ENCODE data around the gene RNF32.

Gene RNF32
- 0.49 to 1.7 (median 1.0) reads per million in 4 experiments for total RNA-seq

GRCh38 chr7:156640257-156640948 is at the start of gene RNF32:
RNF32 (plus strand) TSS chr7:156640774; CDS start chr7:156643878, 3,104 bp downstream.
- peak; percentile 95 for DNase-seq

- no peak for DNase-seq
These were observed 48.3 kb upstream of the RNF32 start for GRCh38 chr7:156592155-156592884.

- no peak for DNase-seq
These were observed 46.1 kb upstream of the RNF32 start for GRCh38 chr7:156594283-156595080.

- no peak for DNase-seq
These were observed 40.1 kb upstream of the RNF32 start for GRCh38 chr7:156600496-156600895.

- DNase-seq, result no peak
These were observed 38.3 kb upstream of the RNF32 start for GRCh38 chr7:156602283-156602682.

- no peak for DNase-seq
These were observed 37.6 kb upstream of the RNF32 start for GRCh38 chr7:156603011-156603410.

- no peak for DNase-seq
These were observed 36.9 kb upstream of the RNF32 start for GRCh38 chr7:156603629-156604028.

GRCh38 chr7:156604311-156604710 is 36.3 kb upstream of the RNF32 start:
- DNase-seq, result no peak

GRCh38 chr7:156604836-156605695 is 35.5 kb upstream of the RNF32 start:
- no peak for DNase-seq

GRCh38 chr7:156606135-156606534 is 34.4 kb upstream of the RNF32 start:
- DNase-seq, result no peak

GRCh38 chr7:156606691-156607331 is 33.8 kb upstream of the RNF32 start:
- no peak for DNase-seq

- DNase-seq, result no peak
These were observed 33.0 kb upstream of the RNF32 start for GRCh38 chr7:156607332-156608172.

GRCh38 chr7:156608173-156608478 is 32.4 kb upstream of the RNF32 start:
- no peak for DNase-seq

- no peak for DNase-seq
These were observed 31.3 kb upstream of the RNF32 start for GRCh38 chr7:156609010-156609877.

- DNase-seq, result no peak
These were observed 30.4 kb upstream of the RNF32 start for GRCh38 chr7:156610130-156610529.

GRCh38 chr7:156610601-156611000 is 30.0 kb upstream of the RNF32 start:
- no peak for DNase-seq

- no peak for DNase-seq
These were observed 29.3 kb upstream of the RNF32 start for GRCh38 chr7:156611014-156612010.

- DNase-seq, result peak; percentile 44
These were observed 27.6 kb upstream of the RNF32 start for GRCh38 chr7:156612930-156613329.

Data from effector CD8-positive, alpha-beta T cell (primary cell).